HEK293 (cell line): ENCODE measurements around the gene GAB3.

ENCODE experiments used
- CTCF ChIA-PET: fragments of 350-600 bp; formaldehyde crosslinking; extraction: SDS; loops from one replicate; lab custom pipeline; 2021; ENCODE audit warnings: antibody characterized with exemption; lab: Yijun Ruan, JAX
- POLR2A ChIA-PET: fragments of 300-600 bp; formaldehyde crosslinking; extraction: SDS; loops from one replicate; lab custom pipeline; 2020; ENCODE audit warnings: antibody characterized with exemption, inconsistent platforms; lab: Yijun Ruan, JAX
- H3K27ac ChIP-seq: fragments of 200-500 bp; sonication (Bioruptor generic); 2 replicates; pipeline ENCODE4 v1.5.1; 2014; ENCODE audit warnings: low read depth, low read length, control low read depth, inconsistent platforms; ENCODE audit errors: extremely low read depth
- H3K36me3 ChIP-seq, 2 experiments: fragments of 200-500 bp in 1 of 2; sonication (Bioruptor generic) in 1 of 2; 1 replicate in 1 of 2; 2 replicates in 1 of 2; pipeline ENCODE4 v1.5.1; 2014 to 2017; ENCODE audit warnings: inconsistent platforms in 2 of 2, low read length in 2 of 2; ENCODE audit not compliant: control insufficient read depth in 2 of 2, insufficient read depth in 1 of 2
- H3K4me1 ChIP-seq: fragments of 200-500 bp; sonication (Bioruptor generic); 2 replicates; pipeline ENCODE4 v1.5.1; 2014; ENCODE audit warnings: mild to moderate bottlenecking, low read length, inconsistent platforms; ENCODE audit not compliant: control insufficient read depth, insufficient read depth
- H3K4me3 ChIP-seq: 2 replicates; pipeline ENCODE4 v1.5.1; 2011; ENCODE audit warnings: low read depth, mild to moderate bottlenecking, control low read depth, low read length, moderate library complexity
- H3K9me3 ChIP-seq: fragments of 200-500 bp; sonication (Bioruptor generic); 2 replicates; pipeline ENCODE4 v1.5.1; 2014; ENCODE audit warnings: low read depth, low read length, inconsistent platforms; ENCODE audit not compliant: control insufficient read depth, insufficient read depth
- HOXA7 ChIP-seq: sonication (generic); formaldehyde crosslinking; IDR thresholded peaks from 2 replicates; pipeline ENCODE4 v1.8.1; 2022; ENCODE audit warnings: missing genetic modification reagents, borderline replicate concordance
- OVOL3 ChIP-seq: fragments of 450-650 bp; formaldehyde crosslinking; IDR thresholded peaks from 2 replicates; pipeline ENCODE4 v1.5.1; 2016; ENCODE audit warnings: missing biosample characterization, missing genetic modification characterization
- RBAK ChIP-seq: fragments of 450-650 bp; formaldehyde crosslinking; IDR thresholded peaks from 2 replicates; pipeline ENCODE4 v1.5.1; 2016; ENCODE audit warnings: missing biosample characterization, missing genetic modification characterization
- SETDB1 ChIP-seq: IDR thresholded peaks from one replicate; pipeline ENCODE4 v1.6.1; 2017; ENCODE audit warnings: mild to moderate bottlenecking, low read length, moderate library complexity, mixed read lengths; ENCODE audit not compliant: insufficient read length
- WT1 ChIP-seq: fragments of 450-650 bp; formaldehyde crosslinking; IDR thresholded peaks from 2 replicates; pipeline ENCODE4 v1.5.1; 2016; ENCODE audit warnings: missing biosample characterization, missing genetic modification characterization
- YY1 ChIP-seq: fragments of 450-650 bp; formaldehyde crosslinking; IDR thresholded peaks from 2 replicates; pipeline ENCODE4 v1.5.1; 2018; ENCODE audit warnings: missing biosample characterization, missing genetic modification characterization
- ZFHX2 ChIP-seq: fragments of 450-650 bp; formaldehyde crosslinking; conservative IDR thresholded peaks from 2 replicates; pipeline ENCODE4 v1.5.1; 2016; ENCODE audit warnings: missing biosample characterization, missing genetic modification characterization
- ZNF202 ChIP-seq: fragments of 450-650 bp; formaldehyde crosslinking; IDR thresholded peaks from 2 replicates; pipeline ENCODE4 v1.5.1; 2016; ENCODE audit warnings: missing biosample characterization, missing genetic modification characterization, borderline replicate concordance
- ZNF223 ChIP-seq: fragments of 450-650 bp; formaldehyde crosslinking; IDR thresholded peaks from 2 replicates; pipeline ENCODE4 v1.5.1; 2016; ENCODE audit warnings: missing biosample characterization, missing genetic modification characterization
- ZNF324 ChIP-seq: fragments of 450-650 bp; formaldehyde crosslinking; IDR thresholded peaks from 2 replicates; pipeline ENCODE4 v1.5.1; 2016; ENCODE audit warnings: missing biosample characterization, missing genetic modification characterization
- ZNF354C ChIP-seq: fragments of 450-650 bp; formaldehyde crosslinking; IDR thresholded peaks from 2 replicates; pipeline ENCODE4 v1.5.1; 2016; ENCODE audit warnings: missing biosample characterization, missing genetic modification characterization, low read depth, borderline replicate concordance
- ZNF571 ChIP-seq: fragments of 450-650 bp; formaldehyde crosslinking; IDR thresholded peaks from 2 replicates; pipeline ENCODE4 v1.5.0; 2017; ENCODE audit warnings: missing biosample characterization, missing genetic modification characterization
- ZNF629 ChIP-seq: fragments of 450-650 bp; formaldehyde crosslinking; IDR thresholded peaks from 2 replicates; pipeline ENCODE4 v1.5.1; 2017; ENCODE audit warnings: missing biosample characterization, missing genetic modification characterization
- ZNF677 ChIP-seq: fragments of 450-650 bp; IDR thresholded peaks from 2 replicates; pipeline ENCODE4 v1.5.0; 2018; ENCODE audit warnings: missing biosample characterization, mild to moderate bottlenecking, missing genetic modification characterization, moderate library complexity
- ZNF747 ChIP-seq: fragments of 450-650 bp; formaldehyde crosslinking; IDR thresholded peaks from 2 replicates; pipeline ENCODE4 v1.5.1; 2016; ENCODE audit warnings: missing biosample characterization, missing genetic modification characterization
- ZNF792 ChIP-seq: fragments of 450-650 bp; formaldehyde crosslinking; IDR thresholded peaks from 2 replicates; pipeline ENCODE4 v1.5.1; 2016; ENCODE audit warnings: missing biosample characterization, missing genetic modification characterization
- TF ChIP-seq, protein P1 (sequence below): fragments of 450-650 bp; formaldehyde crosslinking; IDR thresholded peaks from 2 replicates; pipeline ENCODE4 v1.5.1; 2016; ENCODE audit warnings: missing biosample characterization, missing genetic modification characterization
- TF ChIP-seq, protein P2 (sequence below): fragments of 450-650 bp; formaldehyde crosslinking; IDR thresholded peaks from 2 replicates; pipeline ENCODE4 v1.5.1; 2016; ENCODE audit warnings: missing biosample characterization, missing genetic modification characterization
- TF ChIP-seq, protein P3 (sequence below): fragments of 450-650 bp; IDR thresholded peaks from 2 replicates; pipeline ENCODE4 v1.5.1; 2018; ENCODE audit warnings: missing biosample characterization, missing genetic modification characterization
- TF ChIP-seq, protein P4 (sequence below): fragments of 450-650 bp; formaldehyde crosslinking; IDR thresholded peaks from 2 replicates; pipeline ENCODE4 v1.5.1; 2016; ENCODE audit warnings: missing biosample characterization, missing genetic modification characterization

GAB3 gene

DNA sequence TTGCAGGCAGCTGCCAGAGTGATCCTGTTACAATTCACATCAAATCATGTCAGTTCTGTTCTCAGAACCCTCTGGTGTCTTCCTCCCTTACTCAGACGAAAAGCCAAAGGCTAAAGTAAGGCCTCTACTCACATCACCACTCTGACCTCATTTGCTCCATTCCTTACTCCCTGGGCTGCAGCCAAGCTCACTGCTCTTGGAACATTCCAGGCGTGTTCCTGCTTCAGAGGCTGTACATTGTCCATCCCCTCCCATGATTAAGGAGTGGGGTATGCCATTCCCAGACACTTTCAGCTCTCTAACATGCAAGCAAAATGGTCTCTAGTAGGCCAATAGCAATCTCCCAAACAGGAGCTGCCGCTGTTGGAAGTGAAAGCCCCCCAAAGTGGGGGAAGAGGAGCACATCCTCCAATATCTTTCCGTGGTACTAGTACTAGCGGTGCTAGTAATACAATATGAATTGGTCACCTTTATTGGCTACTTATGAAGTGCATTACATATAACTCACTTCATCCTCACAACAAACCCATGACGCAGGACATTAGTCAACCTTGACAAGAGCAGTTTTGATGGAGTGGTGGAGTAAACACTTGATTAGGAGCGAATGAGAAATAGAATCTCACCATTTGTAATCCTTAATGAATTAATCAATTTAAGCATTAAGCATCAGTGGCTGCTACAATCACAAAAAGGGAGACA lies 15.0 kb downstream of the GAB3 start:
- POLR2A ChIA-PET: no interaction called here
- CTCF ChIA-PET: interaction anchor here (0.6 to 2.0 kb wide), 3 partner anchors 11 to 18 kb away, joined by 4 to 12 read pairs (median 5); no protein-coding TSS in a partner anchor
- Histone ChIP-seq H3K27ac (no peak overlapping the region), H3K9me3 (no peaks in the 10 kb centered on the region)
- TF ChIP-seq, protein P1, sequence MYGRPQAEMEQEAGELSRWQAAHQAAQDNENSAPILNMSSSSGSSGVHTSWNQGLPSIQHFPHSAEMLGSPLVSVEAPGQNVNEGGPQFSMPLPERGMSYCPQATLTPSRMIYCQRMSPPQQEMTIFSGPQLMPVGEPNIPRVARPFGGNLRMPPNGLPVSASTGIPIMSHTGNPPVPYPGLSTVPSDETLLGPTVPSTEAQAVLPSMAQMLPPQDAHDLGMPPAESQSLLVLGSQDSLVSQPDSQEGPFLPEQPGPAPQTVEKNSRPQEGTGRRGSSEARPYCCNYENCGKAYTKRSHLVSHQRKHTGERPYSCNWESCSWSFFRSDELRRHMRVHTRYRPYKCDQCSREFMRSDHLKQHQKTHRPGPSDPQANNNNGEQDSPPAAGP (tag by site-specific recombination): no peak
- TF ChIP-seq, all 188 proteins: peak for 0
- no peak overlapping the region for H3K4me3 ChIP-seq
- H3K36me3 ChIP-seq: no peaks in the 10 kb centered on the region
- peaks cover 7% of the 10 kb centered on the region; the same call in 1 of the 2 replicates for H3K4me1 ChIP-seq

DNA sequence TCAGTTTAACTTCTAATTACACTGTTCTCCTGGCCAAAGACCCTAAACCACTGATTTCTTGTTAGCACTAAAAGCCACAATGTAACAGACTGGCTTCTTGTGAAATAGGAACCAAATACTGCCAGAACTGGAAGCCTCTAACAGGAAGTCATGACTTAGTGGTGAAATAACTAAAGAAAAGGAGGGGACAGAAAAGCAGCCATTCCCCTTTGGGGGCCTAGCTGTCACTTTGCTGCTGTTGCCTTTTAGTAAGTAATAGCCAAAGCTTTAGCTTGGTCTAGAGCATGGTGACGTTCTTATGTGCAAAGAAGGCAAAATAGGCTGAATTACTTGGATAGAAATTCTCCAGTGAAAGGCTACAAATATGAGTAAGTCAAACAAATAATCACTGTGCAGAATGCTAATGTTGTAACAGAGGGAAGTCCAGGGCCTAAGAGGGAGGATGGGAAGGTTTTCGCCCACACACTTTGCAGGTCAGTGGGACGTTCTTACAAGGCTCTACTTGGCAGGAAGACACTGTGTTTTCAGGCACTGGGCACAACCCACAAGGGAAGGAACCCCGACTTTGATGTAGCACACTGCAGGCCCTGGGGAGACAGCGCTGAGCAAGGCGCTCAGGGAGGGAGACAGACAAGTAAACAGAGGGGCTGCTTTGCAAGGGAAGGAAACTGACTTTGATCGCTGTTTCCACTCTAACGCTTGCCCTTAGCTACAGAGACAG lies 16.7 kb downstream of the GAB3 start:
- H3K9me3 ChIP-seq: no peaks in the 10 kb centered on the region
- peak; percentile 43; the same call in 1 of the 2 replicates for TF ChIP-seq ZFHX2 (tag by site-specific recombination)
- TF ChIP-seq, protein P2, sequence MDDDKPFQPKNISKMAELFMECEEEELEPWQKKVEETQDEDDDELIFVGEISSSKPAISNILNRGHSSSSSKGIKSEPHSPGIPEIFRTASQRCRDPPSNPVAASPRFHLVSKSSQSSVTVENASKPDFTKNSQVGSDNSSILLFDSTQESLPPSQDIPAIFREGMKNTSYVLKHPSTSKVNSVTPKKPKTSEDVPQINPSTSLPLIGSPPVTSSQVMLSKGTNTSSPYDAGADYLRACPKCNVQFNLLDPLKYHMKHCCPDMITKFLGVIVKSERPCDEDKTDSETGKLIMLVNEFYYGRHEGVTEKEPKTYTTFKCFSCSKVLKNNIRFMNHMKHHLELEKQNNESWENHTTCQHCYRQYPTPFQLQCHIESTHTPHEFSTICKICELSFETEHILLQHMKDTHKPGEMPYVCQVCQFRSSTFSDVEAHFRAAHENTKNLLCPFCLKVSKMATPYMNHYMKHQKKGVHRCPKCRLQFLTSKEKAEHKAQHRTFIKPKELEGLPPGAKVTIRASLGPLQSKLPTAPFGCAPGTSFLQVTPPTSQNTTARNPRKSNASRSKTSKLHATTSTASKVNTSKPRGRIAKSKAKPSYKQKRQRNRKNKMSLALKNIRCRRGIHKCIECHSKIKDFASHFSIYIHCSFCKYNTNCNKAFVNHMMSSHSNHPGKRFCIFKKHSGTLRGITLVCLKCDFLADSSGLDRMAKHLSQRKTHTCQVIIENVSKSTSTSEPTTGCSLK (tag by site-specific recombination): no peak
- H3K4me3 ChIP-seq: no peak overlapping the region
- H3K4me1 ChIP-seq: peaks cover 7% of the 10 kb centered on the region; the same call in 1 of the 2 replicates
- CTCF ChIA-PET: interaction anchor here (1.0 to 2.0 kb wide), 2 partner anchors 14 to 16 kb away, joined by 3 to 12 read pairs; no protein-coding TSS in a partner anchor
- no peak overlapping the region for H3K27ac ChIP-seq
- H3K36me3 ChIP-seq: no peaks in the 10 kb centered on the region
- POLR2A ChIA-PET: no interaction called here

DNA sequence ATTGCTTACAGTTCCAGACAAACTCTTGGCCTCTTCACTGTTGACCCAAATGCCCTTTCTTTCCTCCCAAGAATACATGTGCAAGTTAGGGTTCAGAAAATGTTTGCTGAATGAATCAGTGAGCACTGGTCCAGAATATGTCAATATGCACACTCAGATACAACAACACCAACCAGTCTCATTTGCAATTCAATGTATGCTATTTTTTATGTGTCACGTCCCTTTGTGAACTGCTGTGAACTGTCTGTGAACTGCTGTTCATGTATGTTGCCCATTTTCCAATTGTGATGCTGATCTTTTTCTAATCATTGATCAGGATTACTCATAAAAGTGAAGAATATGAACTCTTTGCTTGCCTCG lies 17.8 kb downstream of the GAB3 start:
- Histone ChIP-seq H3K4me3 (no peak overlapping the region), H3K27ac (no peak overlapping the region), H3K36me3 (no peaks in the 10 kb centered on the region)
- CTCF ChIA-PET: interaction anchor here (1.0 kb wide), 1 partner anchor 15 kb away, joined by 3 read pairs; no protein-coding TSS in a partner anchor
- TF ChIP-seq OVOL3 (tag by site-specific recombination) (no peak), ZNF629 (no peak), ZNF202 (tag by site-specific recombination) (no peak), ZNF324 (tag by site-specific recombination) (no peak), HOXA7 (CRISPR knock-in tag) (no peak), SETDB1 (no peak), ZNF747 (no peak), ZNF571 (no peak), ZNF677 (tag by site-specific recombination) (no peak), ZNF354C (tag by site-specific recombination) (no peak), YY1 (tag by site-specific recombination) (no peak), ZNF792 (tag by site-specific recombination) (no peak), ZNF223 (tag by site-specific recombination) (no peak), WT1 (tag by site-specific recombination) (no peak), RBAK (tag by site-specific recombination) (no peak)
- TF ChIP-seq, protein P3, sequence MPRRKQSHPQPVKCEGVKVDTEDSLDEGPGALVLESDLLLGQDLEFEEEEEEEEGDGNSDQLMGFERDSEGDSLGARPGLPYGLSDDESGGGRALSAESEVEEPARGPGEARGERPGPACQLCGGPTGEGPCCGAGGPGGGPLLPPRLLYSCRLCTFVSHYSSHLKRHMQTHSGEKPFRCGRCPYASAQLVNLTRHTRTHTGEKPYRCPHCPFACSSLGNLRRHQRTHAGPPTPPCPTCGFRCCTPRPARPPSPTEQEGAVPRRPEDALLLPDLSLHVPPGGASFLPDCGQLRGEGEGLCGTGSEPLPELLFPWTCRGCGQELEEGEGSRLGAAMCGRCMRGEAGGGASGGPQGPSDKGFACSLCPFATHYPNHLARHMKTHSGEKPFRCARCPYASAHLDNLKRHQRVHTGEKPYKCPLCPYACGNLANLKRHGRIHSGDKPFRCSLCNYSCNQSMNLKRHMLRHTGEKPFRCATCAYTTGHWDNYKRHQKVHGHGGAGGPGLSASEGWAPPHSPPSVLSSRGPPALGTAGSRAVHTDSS (tag by site-specific recombination): no peak
- TF ChIP-seq, protein P4, sequence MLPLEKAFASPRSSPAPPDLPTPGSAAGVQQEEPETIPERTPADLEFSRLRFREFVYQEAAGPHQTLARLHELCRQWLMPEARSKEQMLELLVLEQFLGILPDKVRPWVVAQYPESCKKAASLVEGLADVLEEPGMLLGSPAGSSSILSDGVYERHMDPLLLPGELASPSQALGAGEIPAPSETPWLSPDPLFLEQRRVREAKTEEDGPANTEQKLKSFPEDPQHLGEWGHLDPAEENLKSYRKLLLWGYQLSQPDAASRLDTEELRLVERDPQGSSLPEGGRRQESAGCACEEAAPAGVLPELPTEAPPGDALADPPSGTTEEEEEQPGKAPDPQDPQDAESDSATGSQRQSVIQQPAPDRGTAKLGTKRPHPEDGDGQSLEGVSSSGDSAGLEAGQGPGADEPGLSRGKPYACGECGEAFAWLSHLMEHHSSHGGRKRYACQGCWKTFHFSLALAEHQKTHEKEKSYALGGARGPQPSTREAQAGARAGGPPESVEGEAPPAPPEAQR (tag by site-specific recombination): no peak
- TF ChIP-seq, all 188 proteins: peak for 0
- peaks cover 7% of the 10 kb centered on the region; the same call in 1 of the 2 replicates for H3K4me1 ChIP-seq
- no peaks in the 10 kb centered on the region for H3K9me3 ChIP-seq
- POLR2A ChIA-PET: interaction anchor here (1.8 kb wide), 1 partner anchor 30 kb away, joined by 5 read pairs; the partner anchor contains the start of gene DKC1
